ENCODE data around the gene OTX2. TPM values are rescaled to one million over a fixed set of nuclear protein-coding genes. Genes with fewer than 3 reads are reported as not detected.
A peak's percentile ranks its signal among the peaks of the same experiment; 100 is the strongest.

OTX2 gene
- total RNA-seq, 1 experiment from 2014 or later = 30.1 TPM

- TF ChIP-seq, protein P1, sequence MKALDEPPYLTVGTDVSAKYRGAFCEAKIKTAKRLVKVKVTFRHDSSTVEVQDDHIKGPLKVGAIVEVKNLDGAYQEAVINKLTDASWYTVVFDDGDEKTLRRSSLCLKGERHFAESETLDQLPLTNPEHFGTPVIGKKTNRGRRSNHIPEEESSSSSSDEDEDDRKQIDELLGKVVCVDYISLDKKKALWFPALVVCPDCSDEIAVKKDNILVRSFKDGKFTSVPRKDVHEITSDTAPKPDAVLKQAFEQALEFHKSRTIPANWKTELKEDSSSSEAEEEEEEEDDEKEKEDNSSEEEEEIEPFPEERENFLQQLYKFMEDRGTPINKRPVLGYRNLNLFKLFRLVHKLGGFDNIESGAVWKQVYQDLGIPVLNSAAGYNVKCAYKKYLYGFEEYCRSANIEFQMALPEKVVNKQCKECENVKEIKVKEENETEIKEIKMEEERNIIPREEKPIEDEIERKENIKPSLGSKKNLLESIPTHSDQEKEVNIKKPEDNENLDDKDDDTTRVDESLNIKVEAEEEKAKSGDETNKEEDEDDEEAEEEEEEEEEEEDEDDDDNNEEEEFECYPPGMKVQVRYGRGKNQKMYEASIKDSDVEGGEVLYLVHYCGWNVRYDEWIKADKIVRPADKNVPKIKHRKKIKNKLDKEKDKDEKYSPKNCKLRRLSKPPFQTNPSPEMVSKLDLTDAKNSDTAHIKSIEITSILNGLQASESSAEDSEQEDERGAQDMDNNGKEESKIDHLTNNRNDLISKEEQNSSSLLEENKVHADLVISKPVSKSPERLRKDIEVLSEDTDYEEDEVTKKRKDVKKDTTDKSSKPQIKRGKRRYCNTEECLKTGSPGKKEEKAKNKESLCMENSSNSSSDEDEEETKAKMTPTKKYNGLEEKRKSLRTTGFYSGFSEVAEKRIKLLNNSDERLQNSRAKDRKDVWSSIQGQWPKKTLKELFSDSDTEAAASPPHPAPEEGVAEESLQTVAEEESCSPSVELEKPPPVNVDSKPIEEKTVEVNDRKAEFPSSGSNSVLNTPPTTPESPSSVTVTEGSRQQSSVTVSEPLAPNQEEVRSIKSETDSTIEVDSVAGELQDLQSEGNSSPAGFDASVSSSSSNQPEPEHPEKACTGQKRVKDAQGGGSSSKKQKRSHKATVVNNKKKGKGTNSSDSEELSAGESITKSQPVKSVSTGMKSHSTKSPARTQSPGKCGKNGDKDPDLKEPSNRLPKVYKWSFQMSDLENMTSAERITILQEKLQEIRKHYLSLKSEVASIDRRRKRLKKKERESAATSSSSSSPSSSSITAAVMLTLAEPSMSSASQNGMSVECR (CRISPR knock-in tag; IDR thresholded peaks at IDR 0.05; ENCODE audit: borderline replicate concordance) = 0 out of 2 replicates have a peak, but pooled peaks have one; percentile 49
- TF ChIP-seq E2F5 (CRISPR knock-in tag; IDR thresholded peaks at IDR 0.05) (peak; percentile 74), FOXP1 (CRISPR knock-in tag; IDR thresholded peaks at IDR 0.05; ENCODE audit: borderline replicate concordance) (peak; percentile 55; the same call in 1 of the 2 replicates), AFF4 (CRISPR knock-in tag; IDR thresholded peaks at IDR 0.05; ENCODE audit: borderline replicate concordance) (0 out of 2 replicates have a peak, but pooled peaks have one; percentile 34)
- TF ChIP-seq, protein P2, sequence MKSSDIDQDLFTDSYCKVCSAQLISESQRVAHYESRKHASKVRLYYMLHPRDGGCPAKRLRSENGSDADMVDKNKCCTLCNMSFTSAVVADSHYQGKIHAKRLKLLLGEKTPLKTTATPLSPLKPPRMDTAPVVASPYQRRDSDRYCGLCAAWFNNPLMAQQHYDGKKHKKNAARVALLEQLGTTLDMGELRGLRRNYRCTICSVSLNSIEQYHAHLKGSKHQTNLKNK (CRISPR knock-in tag; IDR thresholded peaks at IDR 0.05) = no peak
- TF ChIP-seq, protein P3, sequence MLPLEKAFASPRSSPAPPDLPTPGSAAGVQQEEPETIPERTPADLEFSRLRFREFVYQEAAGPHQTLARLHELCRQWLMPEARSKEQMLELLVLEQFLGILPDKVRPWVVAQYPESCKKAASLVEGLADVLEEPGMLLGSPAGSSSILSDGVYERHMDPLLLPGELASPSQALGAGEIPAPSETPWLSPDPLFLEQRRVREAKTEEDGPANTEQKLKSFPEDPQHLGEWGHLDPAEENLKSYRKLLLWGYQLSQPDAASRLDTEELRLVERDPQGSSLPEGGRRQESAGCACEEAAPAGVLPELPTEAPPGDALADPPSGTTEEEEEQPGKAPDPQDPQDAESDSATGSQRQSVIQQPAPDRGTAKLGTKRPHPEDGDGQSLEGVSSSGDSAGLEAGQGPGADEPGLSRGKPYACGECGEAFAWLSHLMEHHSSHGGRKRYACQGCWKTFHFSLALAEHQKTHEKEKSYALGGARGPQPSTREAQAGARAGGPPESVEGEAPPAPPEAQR (CRISPR knock-in tag; IDR thresholded peaks at IDR 0.05) = no peak
These were observed 6.5 kb upstream of the OTX2 start (continued) for GRCh38 chr14:56816574-56817391.

- no peaks in the 10 kb centered on the region for H3K36me3 Mint-ChIP-seq
- peaks cover 56% of the 10 kb centered on the region for H3K4me1 Mint-ChIP-seq
- no peak for DNase-seq (ENCODE audit: low spot score)
- ChIA-PET CTCF (no interaction called here), POLR2A (no interaction called here)
- H3K27ac Mint-ChIP-seq = no peak overlapping the region
- peak overlapping the region; percentile 75 for H3K4me3 Mint-ChIP-seq
- H3K27me3 Mint-ChIP-seq (ENCODE audit: low read depth) = peaks cover 99% of the 10 kb centered on the region
- no peak for TF ChIP-seq SP1 (CRISPR knock-in tag; conservative IDR thresholded peaks at IDR 0.05)
- TF ChIP-seq GRHL2 (CRISPR knock-in tag; IDR thresholded peaks at IDR 0.05; ENCODE audit: insufficient replicate concordance, severe bottlenecking) = no peak
- no peak for TF ChIP-seq SOX15 (CRISPR knock-in tag; IDR thresholded peaks at IDR 0.05)
- TF ChIP-seq RORB (CRISPR knock-in tag; IDR thresholded peaks at IDR 0.05) = no peak
- no peak for TF ChIP-seq MXD4 (CRISPR knock-in tag; IDR thresholded peaks at IDR 0.05; ENCODE audit: borderline replicate concordance)
- H3K9me3 Mint-ChIP-seq = no peaks in the 10 kb centered on the region
- no peak for ATAC-seq
These were observed 5.5 kb upstream of the OTX2 start for GRCh38 chr14:56815745-56816144.

Data from WTC11 (cell line).